ENCODE results near the gene PTH2.

- TF ChIP-seq CTCF (IDR thresholded peaks at IDR 0.05; ENCODE audit: poor library complexity) (no peak), EZH2 (IDR thresholded peaks at IDR 0.05; ENCODE audit: borderline replicate concordance) (no peak)
These were observed 30.6 kb upstream of the PTH2 start for GRCh38 chr19:49453757-49454240.
